Gastroesophageal sphincter (tissue), 4 donors: ENCODE measurements around the gene CYP4F2. TPM values are rescaled to one million over a fixed set of nuclear protein-coding genes. Genes with fewer than 3 reads are reported as not detected.

Source experiments
- ATAC-seq: fragments of 150-250 bp; one replicate; pipeline ENCODE4 v1.9.1; 2016; ENCODE audit warnings: mild to moderate bottlenecking, moderate library complexity
- H3K27ac ChIP-seq, 4 donors: fragments of 200-600 bp; sonication (generic) in 3 of 4; 1 replicate in 3 of 4; 2 replicates in 1 of 4; pipeline ENCODE4 v1.5.1; 2016 to 2019
- H3K27me3 ChIP-seq: fragments of 200-600 bp; sonication (generic); one replicate; pipeline ENCODE4 v1.5.1; 2019
- H3K36me3 ChIP-seq, 2 donors: fragments of 200-600 bp; sonication (generic); one replicate each; pipeline ENCODE4 v1.5.1; 2019; ENCODE audit warnings: control low read depth in 1 of 2
- H3K4me1 ChIP-seq, 3 donors: fragments of 200-600 bp; sonication (generic); 1 replicate in 2 of 3; 2 replicates in 1 of 3; pipeline ENCODE4 v1.5.1; 2016 to 2019; ENCODE audit warnings: control low read depth in 2 of 3
- H3K4me3 ChIP-seq, 2 donors: fragments of 200-600 bp; sonication (generic); one replicate each; pipeline ENCODE4 v1.5.1; 2019; ENCODE audit warnings: mild to moderate bottlenecking in 1 of 2, moderate library complexity in 1 of 2
- H3K9me3 ChIP-seq, 3 donors: fragments of 200-600 bp; sonication (generic); one replicate each; pipeline ENCODE4 v1.5.1; 2017 to 2019; ENCODE audit warnings: control low read depth in 2 of 3
- EP300 ChIP-seq: sonication (generic); formaldehyde crosslinking; IDR thresholded peaks from one replicate; pipeline ENCODE4 v1.6.1; 2017; ENCODE audit warnings: antibody characterized with exemption, mild to moderate bottlenecking
- POLR2A ChIP-seq, 2 donors: fragments of 450-650 bp; IDR thresholded peaks; one replicate each; pipeline ENCODE4 v1.6.1; 2017; ENCODE audit warnings: antibody characterized with exemption in 2 of 2, mild to moderate bottlenecking in 2 of 2, moderate library complexity in 1 of 2
- POLR2AphosphoS5 ChIP-seq: sonication (generic); formaldehyde crosslinking; IDR thresholded peaks from one replicate; pipeline ENCODE4 v1.6.1; 2017; ENCODE audit warnings: antibody characterized with exemption
- WGBS, 2 donors: methylation state at CpG; one replicate each; pipeline ENCODE4 v1.1.5; 2018; ENCODE audit warnings: low coverage in 1 of 2; 5-methylcytosine and 5-hydroxymethylcytosine counted together
- total RNA-seq, 4 donors: library from RNA; depleted of rRNA; stranded (reverse); fragments of >200 nt; gene quantifications; one replicate each; pipeline ENCODE4 v1.1.0, GENCODE V29; 2016
- TF ChIP-seq, protein P1 (sequence below), 4 experiments: fragments of 200-600 bp in 2 of 4; fragments of 450-650 bp in 2 of 4; sonication (generic) in 1 of 4; IDR thresholded peaks; one replicate each; pipeline ENCODE4 v1.5.1; 2017 to 2019; ENCODE audit warnings: antibody characterized with exemption in 4 of 4, mild to moderate bottlenecking in 2 of 4, moderate library complexity in 2 of 4

Gene CYP4F2
- total RNA-seq, 4 donors from 2014 or later: not detected

- no peaks in the 10 kb centered on the region for H3K9me3 ChIP-seq
- ATAC-seq: no peak
- TF ChIP-seq, protein P1, sequence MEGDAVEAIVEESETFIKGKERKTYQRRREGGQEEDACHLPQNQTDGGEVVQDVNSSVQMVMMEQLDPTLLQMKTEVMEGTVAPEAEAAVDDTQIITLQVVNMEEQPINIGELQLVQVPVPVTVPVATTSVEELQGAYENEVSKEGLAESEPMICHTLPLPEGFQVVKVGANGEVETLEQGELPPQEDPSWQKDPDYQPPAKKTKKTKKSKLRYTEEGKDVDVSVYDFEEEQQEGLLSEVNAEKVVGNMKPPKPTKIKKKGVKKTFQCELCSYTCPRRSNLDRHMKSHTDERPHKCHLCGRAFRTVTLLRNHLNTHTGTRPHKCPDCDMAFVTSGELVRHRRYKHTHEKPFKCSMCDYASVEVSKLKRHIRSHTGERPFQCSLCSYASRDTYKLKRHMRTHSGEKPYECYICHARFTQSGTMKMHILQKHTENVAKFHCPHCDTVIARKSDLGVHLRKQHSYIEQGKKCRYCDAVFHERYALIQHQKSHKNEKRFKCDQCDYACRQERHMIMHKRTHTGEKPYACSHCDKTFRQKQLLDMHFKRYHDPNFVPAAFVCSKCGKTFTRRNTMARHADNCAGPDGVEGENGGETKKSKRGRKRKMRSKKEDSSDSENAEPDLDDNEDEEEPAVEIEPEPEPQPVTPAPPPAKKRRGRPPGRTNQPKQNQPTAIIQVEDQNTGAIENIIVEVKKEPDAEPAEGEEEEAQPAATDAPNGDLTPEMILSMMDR (IDR thresholded peaks at IDR 0.05): no peak
- TF ChIP-seq EP300 (no peak), POLR2AphosphoS5 (no peak)
- no peak overlapping the region for H3K4me3 ChIP-seq
- no peak overlapping the region for H3K27ac ChIP-seq
- H3K4me1 ChIP-seq: no peaks in the 10 kb centered on the region
- WGBS, 2 donors: 76 to 81% methylated on average over 2 to 3 of the region's 3 CpGs
- H3K27me3 ChIP-seq: peaks cover 13% of the 10 kb centered on the region
- H3K36me3 ChIP-seq: no peaks in the 10 kb centered on the region
These were observed 30.4 kb upstream of the CYP4F2 start for GRCh38 chr19:15928321-15928720.

- WGBS, 2 donors: no CpG with 5 or more reads among the region's 1 CpG
- no peak for ATAC-seq
- Histone ChIP-seq H3K36me3 (no peaks in the 10 kb centered on the region), H3K9me3 (no peaks in the 10 kb centered on the region), H3K4me1 (no peaks in the 10 kb centered on the region), H3K4me3 (no peak overlapping the region), H3K27ac (no peak overlapping the region), H3K27me3 (peaks cover 13% of the 10 kb centered on the region)
- TF ChIP-seq, protein P1 (IDR thresholded peaks at IDR 0.05): no peak
- no peak for TF ChIP-seq POLR2A (IDR thresholded peaks at IDR 0.05)
- TF ChIP-seq EP300: no peak
- no peak for TF ChIP-seq POLR2AphosphoS5
These were observed 28.6 kb upstream of the CYP4F2 start for GRCh38 chr19:15926484-15926883.

- 76% methylated on average over 3 of the region's 8 CpGs; no CpG with 5 or more reads in 1 of the 2 donors for WGBS, 2 donors
- ATAC-seq: no peak
- H3K9me3 ChIP-seq: no peaks in the 10 kb centered on the region
- H3K4me3 ChIP-seq: no peak overlapping the region
- H3K27ac ChIP-seq: no peak overlapping the region
- no peak for TF ChIP-seq POLR2AphosphoS5
- TF ChIP-seq, protein P1 (IDR thresholded peaks at IDR 0.05): no peak
- TF ChIP-seq POLR2A (IDR thresholded peaks at IDR 0.05): no peak
- no peak for TF ChIP-seq EP300
- H3K4me1 ChIP-seq: no peaks in the 10 kb centered on the region
- H3K36me3 ChIP-seq: no peaks in the 10 kb centered on the region
- H3K27me3 ChIP-seq: peaks cover 16% of the 10 kb centered on the region
These were observed 25.8 kb upstream of the CYP4F2 start for GRCh38 chr19:15923702-15924101.

- no peak for ATAC-seq
- WGBS, 2 donors: 62 to 86% methylated on average over 1 to 4 of the region's 4 CpGs
- no peak for TF ChIP-seq POLR2AphosphoS5
- TF ChIP-seq POLR2A (IDR thresholded peaks at IDR 0.05): no peak
- no peak for TF ChIP-seq EP300
- TF ChIP-seq, protein P1 (IDR thresholded peaks at IDR 0.05): no peak
These were observed 24.1 kb upstream of the CYP4F2 start for GRCh38 chr19:15922021-15922420.

GRCh38 chr19:15919243-15919642 lies 21.4 kb upstream of the CYP4F2 start:
- TF ChIP-seq EP300 (no peak), POLR2A (IDR thresholded peaks at IDR 0.05) (no peak), POLR2AphosphoS5 (no peak)
- TF ChIP-seq, protein P1 (IDR thresholded peaks at IDR 0.05): no peak
- 57% methylated on average over 4 of the region's 4 CpGs; no CpG with 5 or more reads in 1 of the 2 donors for WGBS, 2 donors

More at GRCh38 chr19:15922021-15922420, 24.1 kb upstream of the CYP4F2 start:
- Histone ChIP-seq H3K9me3 (no peaks in the 10 kb centered on the region), H3K27ac (no peak overlapping the region), H3K4me1 (no peaks in the 10 kb centered on the region), H3K27me3 (peaks cover 26% of the 10 kb centered on the region), H3K4me3 (no peak overlapping the region), H3K36me3 (no peaks in the 10 kb centered on the region)

More at GRCh38 chr19:15919243-15919642, 21.4 kb upstream of the CYP4F2 start:
- peaks cover 33% of the 10 kb centered on the region for H3K27me3 ChIP-seq
- H3K4me1 ChIP-seq: no peaks in the 10 kb centered on the region
- no peak overlapping the region for H3K27ac ChIP-seq
- no peaks in the 10 kb centered on the region for H3K36me3 ChIP-seq
- peaks cover 0 to 21% (median 0%) of the 10 kb centered on the region in 3 donors for H3K9me3 ChIP-seq
- ATAC-seq: no peak
- no peak overlapping the region for H3K4me3 ChIP-seq
